Left ventricle myocardium inferior (tissue), 1 donor: ENCODE data around the gene CDC42SE2. TPM values are rescaled to one million over a fixed set of nuclear protein-coding genes. Genes with fewer than 3 reads are reported as not detected.

ENCODE experiments used
- DNase-seq: peaks from one replicate; pipeline ENCODE4 v3.0.0-alpha.2; 2020
- H3K27ac ChIP-seq: fragments of 200-600 bp; replicated peaks from 2 replicates; pipeline ENCODE4 v1.8.0; 2021
- H3K27me3 ChIP-seq: fragments of 200-600 bp; 2 replicates; pipeline ENCODE4 v1.8.0; 2021; ENCODE audit warnings: low read depth
- H3K36me3 ChIP-seq: fragments of 200-600 bp; 2 replicates; pipeline ENCODE4 v1.8.0; 2021
- H3K4me1 ChIP-seq: fragments of 200-600 bp; 2 replicates; pipeline ENCODE4 v1.8.0; 2021
- H3K4me3 ChIP-seq: fragments of 200-600 bp; 2 replicates; pipeline ENCODE4 v1.8.0; 2021; ENCODE audit warnings: mild to moderate bottlenecking, moderate library complexity
- H3K9me3 ChIP-seq: fragments of 200-600 bp; replicated peaks from 2 replicates; pipeline ENCODE4 v1.8.0; 2021
- intact Hi-C: fragments of 100-400 bp; cut with micrococcal nuclease; formaldehyde crosslinking; loops from one replicate; pipeline ENCODE4 v1.11.0; 2022
- total RNA-seq: library from RNA; stranded (reverse); fragmentation: NEBNext Ultra II Directional; extraction: Animal tissue kit (Norgen Biotek cat#: 25700); gene quantifications from one replicate; pipeline ENCODE4 v1.2.1, GENCODE V29; 2021
- TF ChIP-seq, protein P1 (sequence below): fragments of 200-600 bp; IDR thresholded peaks from 2 replicates; pipeline ENCODE4 v1.8.0; 2021; ENCODE audit warnings: antibody characterized with exemption, mild to moderate bottlenecking, borderline replicate concordance
- donor health status: DM: no; HTN: yes; CAD: no; lungs with severe emphysema.

CDC42SE2 gene
- total RNA-seq, 1 donor from 2014 or later, result 10.3 TPM

DNA sequence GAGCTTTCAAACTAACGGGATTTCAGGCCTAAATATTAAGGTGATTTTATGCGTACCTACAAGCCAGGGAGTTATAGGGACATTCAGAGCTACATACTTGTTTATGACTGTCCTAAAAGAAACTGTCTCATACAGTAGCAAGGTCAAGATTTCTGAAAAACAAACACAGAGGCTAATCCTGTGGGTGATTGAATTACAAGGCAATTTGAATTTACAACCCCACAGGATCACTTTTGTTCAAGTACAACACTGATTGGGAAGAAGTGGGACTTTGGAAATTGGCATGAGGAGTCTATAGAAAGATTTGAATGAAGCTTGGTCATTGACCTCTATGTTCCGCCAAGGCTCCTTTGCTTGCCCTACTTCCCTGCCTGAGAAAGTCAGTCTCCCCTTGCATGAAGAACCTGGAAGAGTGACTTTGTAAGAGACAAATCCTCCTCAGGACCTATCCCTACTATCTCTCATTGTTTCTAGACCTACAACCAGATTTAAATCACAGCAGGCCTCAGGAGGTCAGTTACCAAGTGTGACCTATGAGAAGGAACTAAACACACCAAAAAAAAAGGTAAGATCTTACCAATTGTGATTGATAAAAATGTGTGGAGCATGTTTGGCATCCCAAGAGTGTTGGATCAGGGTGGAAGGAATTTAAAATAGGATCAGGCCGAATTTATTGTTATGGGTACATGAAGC is 38.4 kb upstream of the CDC42SE2 start:
- no peaks in the 10 kb centered on the region for H3K36me3 ChIP-seq
- intact Hi-C loops, result no loop called here
- TF ChIP-seq, protein P1, sequence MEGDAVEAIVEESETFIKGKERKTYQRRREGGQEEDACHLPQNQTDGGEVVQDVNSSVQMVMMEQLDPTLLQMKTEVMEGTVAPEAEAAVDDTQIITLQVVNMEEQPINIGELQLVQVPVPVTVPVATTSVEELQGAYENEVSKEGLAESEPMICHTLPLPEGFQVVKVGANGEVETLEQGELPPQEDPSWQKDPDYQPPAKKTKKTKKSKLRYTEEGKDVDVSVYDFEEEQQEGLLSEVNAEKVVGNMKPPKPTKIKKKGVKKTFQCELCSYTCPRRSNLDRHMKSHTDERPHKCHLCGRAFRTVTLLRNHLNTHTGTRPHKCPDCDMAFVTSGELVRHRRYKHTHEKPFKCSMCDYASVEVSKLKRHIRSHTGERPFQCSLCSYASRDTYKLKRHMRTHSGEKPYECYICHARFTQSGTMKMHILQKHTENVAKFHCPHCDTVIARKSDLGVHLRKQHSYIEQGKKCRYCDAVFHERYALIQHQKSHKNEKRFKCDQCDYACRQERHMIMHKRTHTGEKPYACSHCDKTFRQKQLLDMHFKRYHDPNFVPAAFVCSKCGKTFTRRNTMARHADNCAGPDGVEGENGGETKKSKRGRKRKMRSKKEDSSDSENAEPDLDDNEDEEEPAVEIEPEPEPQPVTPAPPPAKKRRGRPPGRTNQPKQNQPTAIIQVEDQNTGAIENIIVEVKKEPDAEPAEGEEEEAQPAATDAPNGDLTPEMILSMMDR, result no peak

DNA sequence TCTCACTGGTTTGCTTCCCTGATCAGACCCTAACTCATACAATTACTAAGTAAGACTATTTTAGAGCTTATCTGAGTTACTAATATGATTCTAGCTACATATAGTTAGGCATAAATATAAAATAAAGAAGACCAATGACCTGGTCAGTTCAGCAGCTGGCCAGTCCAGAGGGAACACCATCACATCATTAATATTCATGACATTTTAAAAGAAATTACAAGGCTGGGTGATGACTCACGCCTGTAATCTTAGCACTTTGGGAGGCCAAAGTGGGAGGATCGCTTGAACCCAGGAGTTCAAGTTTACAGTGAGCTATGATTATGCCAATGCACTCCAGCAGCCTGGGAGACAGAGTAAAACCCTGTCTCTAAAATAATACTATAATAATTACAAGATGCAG is 37.0 kb upstream of the CDC42SE2 start:
- Histone ChIP-seq H3K4me3 (no peak overlapping the region), H3K27me3 (no peaks in the 10 kb centered on the region), H3K36me3 (no peaks in the 10 kb centered on the region), H3K27ac (no peak overlapping the region), H3K9me3 (no peaks in the 10 kb centered on the region), H3K4me1 (no peaks in the 10 kb centered on the region)
- DNase-seq, result no peak
- intact Hi-C loops, result no loop called here
- TF ChIP-seq, protein P1, result no peak

More for the DNA sequence above, 38.4 kb upstream of the CDC42SE2 start:
- H3K27ac ChIP-seq, result peak overlapping the region; percentile 14
- no peaks in the 10 kb centered on the region for H3K4me1 ChIP-seq
- H3K9me3 ChIP-seq, result no peaks in the 10 kb centered on the region
- no peak overlapping the region for H3K4me3 ChIP-seq
- DNase-seq, result no peak
- no peaks in the 10 kb centered on the region for H3K27me3 ChIP-seq

DNA sequence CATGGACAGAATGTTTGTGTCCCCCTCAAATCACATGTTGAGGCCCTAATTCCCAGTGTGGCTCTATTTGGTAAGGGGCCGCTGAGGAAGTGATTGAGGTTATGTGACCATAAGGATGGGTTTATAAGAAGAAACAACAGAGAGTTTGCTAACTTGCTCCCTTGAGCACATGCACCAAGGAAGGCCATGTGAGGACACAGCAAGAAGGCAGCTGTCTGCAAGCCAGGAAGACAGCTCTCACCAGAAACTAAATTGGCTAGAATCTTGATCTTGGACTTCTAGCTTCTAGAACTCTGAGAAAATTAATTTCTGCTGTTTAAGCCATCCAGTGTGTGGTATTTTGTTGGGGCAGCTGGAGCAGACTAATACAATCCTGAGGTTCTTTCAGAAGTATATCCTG is 35.2 kb upstream of the CDC42SE2 start:
- DNase-seq, result no peak
- Histone ChIP-seq H3K4me3 (no peak overlapping the region), H3K27me3 (no peaks in the 10 kb centered on the region), H3K36me3 (no peaks in the 10 kb centered on the region), H3K9me3 (no peaks in the 10 kb centered on the region), H3K27ac (no peak overlapping the region), H3K4me1 (no peaks in the 10 kb centered on the region)
- intact Hi-C loops, result no loop called here
- TF ChIP-seq, protein P1, result no peak

DNA sequence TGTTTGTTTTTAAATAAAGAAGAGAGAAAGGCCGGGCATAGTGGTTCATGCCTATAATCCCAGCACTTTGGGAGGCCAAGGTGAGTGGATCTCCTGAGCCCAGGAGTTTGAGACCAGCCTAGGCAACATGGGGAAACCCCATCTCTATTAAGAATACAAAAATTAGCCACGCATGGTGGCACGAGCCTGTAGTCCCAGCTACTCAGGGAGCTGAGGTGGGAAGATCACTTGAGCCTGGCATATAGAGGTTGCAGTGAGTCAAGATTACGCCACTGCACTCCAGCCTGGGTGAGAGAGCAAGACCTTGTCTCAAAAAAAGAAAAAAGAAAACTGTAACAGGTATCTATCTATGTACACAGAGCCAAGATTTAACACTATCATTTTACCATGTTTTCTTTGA is 34.2 kb upstream of the CDC42SE2 start:
- DNase-seq, result no peak
- intact Hi-C loops, result no loop called here
- no peaks in the 10 kb centered on the region for H3K36me3 ChIP-seq

DNA sequence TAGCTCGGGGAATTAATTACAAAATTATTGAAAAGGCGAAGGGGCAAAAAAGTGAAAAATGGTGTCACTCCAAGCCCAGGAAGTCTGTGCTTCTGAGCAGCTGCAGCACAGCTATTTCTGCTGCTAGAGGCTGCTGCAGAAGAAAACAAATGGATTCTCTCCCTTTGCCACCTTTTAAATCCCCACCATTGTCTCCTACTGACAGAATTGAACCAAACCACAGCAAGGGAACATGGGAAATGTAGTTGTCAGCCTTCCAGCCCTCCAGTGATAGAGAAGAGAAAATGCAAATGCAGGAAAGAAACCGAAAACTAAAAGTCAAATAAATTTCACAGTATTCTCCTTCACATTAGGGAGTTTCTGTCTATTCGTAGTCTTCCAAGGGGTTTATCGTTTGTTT is 33.4 kb upstream of the CDC42SE2 start:
- intact Hi-C loops, result no loop called here
- no peak for DNase-seq
- Histone ChIP-seq H3K36me3 (no peaks in the 10 kb centered on the region), H3K27ac (no peak overlapping the region), H3K4me3 (no peak overlapping the region), H3K9me3 (no peaks in the 10 kb centered on the region), H3K27me3 (no peaks in the 10 kb centered on the region), H3K4me1 (no peaks in the 10 kb centered on the region)
- TF ChIP-seq, protein P1, result no peak

More for the DNA sequence above, 34.2 kb upstream of the CDC42SE2 start:
- TF ChIP-seq, protein P1, result no peak
- Histone ChIP-seq H3K4me1 (no peaks in the 10 kb centered on the region), H3K27me3 (no peaks in the 10 kb centered on the region), H3K27ac (no peak overlapping the region), H3K9me3 (no peaks in the 10 kb centered on the region), H3K4me3 (no peak overlapping the region)
